GM21526 (cell line): ENCODE results near the gene PARD6G.

Experiments
- ATAC-seq: cut with Tn5 transposase; IDR thresholded peaks from one replicate; pipeline ENCODE4 v1.9.1; 2021; ENCODE audit warnings: moderate library complexity; ENCODE audit not compliant: unreplicated experiment, low FRiP score

Gene PARD6G

GRCh38 chr18:80192653-80193385 lies 54.5 kb downstream of the PARD6G start:
- ATAC-seq = no peak

- ATAC-seq = no peak
These were observed 55.2 kb downstream of the PARD6G start for GRCh38 chr18:80191907-80192652.

DNA sequence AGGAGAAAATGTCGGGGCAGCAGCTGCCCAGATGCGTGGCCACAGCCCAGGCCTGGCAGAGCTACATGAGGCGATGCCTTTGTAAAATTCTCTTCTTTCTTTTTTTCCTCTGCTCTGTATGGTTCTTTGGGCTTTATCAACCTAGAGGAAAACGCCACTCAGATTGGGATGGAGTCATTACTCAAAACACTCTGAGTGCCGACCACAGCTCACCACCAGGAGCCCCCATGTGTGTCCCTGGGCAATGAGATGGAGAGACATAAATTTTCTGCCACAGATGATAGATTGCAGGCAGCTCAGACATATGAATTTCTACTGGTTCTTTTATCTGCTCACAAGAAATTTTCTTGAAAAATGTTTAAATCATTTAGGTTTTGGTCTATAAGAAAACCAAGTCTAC lies 56.0 kb downstream of the PARD6G start:
- no peak for ATAC-seq

GRCh38 chr18:80190311-80190710 lies 57.0 kb downstream of the PARD6G start:
- ATAC-seq = no peak

- ATAC-seq = no peak
These were observed 57.8 kb downstream of the PARD6G start for GRCh38 chr18:80189531-80189865.

- no peak for ATAC-seq
These were observed 58.4 kb downstream of the PARD6G start for GRCh38 chr18:80188643-80189530.

- no peak for ATAC-seq
These were observed 59.2 kb downstream of the PARD6G start for GRCh38 chr18:80187956-80188642.

- no peak for ATAC-seq
These were observed 61.8 kb downstream of the PARD6G start for GRCh38 chr18:80185545-80185944.

GRCh38 chr18:80184243-80184772 lies 63.0 kb downstream of the PARD6G start:
- ATAC-seq = no peak

GRCh38 chr18:80183273-80184050 lies 63.9 kb downstream of the PARD6G start:
- no peak for ATAC-seq

- ATAC-seq = no peak
These were observed 64.5 kb downstream of the PARD6G start for GRCh38 chr18:80182855-80183254.

- no peak for ATAC-seq
These were observed 65.5 kb downstream of the PARD6G start for GRCh38 chr18:80181642-80182461.

DNA sequence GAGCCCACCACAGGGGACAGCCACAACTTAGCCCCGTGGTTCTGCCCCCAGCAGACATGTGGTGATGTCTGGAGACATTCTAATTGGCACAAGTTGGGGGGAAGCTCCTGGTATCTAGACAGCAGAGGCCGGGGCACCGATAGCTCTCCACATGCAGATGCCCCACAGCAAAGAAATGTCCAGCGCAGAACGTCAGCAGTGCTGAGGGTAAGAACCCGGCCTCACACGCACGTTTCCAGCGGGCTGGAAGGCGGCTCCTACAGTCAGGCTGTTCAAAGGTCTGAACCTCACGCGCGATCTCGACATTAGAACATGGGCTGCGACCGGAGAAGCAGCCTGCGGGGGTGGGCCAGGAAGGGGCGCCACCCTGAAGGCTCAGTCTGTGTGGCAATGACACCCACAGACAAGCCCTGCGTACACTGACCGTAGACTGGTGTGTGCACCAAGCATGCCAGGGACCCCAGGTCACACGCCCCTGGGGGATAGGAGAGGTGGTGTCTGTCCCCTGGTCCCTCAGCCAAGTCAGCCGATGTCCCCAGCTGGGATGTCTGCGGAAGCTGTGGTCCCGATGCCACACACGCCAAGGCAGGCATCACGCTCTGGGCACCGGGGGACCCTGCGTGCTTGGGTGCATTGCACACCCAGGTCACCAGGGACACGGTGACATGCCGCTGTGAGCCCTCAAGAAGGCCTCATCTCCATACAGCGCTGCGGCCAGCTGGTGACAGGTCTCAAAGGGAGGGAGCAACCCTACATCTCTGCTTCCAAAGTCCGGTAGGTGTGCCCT lies 66.3 kb downstream of the PARD6G start:
- no peak for ATAC-seq

GRCh38 chr18:80179857-80180558 lies 67.3 kb downstream of the PARD6G start:
- ATAC-seq = no peak

DNA sequence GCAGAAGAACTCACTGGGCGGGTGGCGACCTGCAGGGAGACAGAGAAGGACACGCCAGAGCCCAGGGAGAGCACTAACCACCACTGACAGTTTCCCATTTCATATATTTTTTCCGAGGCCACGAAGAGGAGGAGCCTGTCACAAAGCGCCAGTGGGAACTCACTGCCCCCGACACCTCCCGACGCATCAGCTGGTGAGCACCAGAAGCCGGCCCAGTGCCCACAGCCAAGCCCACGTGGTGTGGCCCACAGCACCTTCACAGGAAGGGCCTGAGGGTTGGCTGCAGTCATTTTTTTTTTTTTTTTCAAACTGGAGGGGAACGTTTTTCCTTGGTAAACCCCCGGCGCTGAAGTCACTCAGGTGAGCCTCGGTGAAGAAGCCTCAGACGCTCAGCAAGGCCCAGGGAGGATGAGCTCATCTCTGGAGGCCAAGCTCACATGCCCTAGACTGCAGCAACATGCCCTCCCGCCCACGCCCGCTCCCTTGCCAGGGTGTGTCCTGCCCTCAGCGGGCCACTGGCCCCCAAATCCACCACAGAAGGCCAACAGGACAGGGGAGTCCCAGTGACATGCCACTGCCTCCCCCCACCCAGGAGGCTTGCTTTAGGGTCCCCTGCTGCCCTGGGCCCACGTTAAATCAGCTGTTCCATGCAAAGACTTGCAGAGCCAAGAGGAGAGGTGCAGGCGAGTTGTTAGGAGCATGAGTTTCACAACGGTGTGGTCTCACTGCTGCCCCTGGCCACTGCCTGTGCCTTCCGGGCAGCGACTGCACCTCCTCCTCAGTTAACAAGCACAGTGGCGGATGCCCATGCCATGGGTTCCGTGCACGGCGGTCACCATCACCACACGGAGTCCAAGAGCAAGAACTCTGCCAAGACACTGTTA lies 68.1 kb downstream of the PARD6G start:
- no peak for ATAC-seq

- no peak for ATAC-seq
These were observed 70.2 kb downstream of the PARD6G start for GRCh38 chr18:80177128-80177527.
